ENCODE measurements around the gene ANO3.

ANO3 gene

DNA sequence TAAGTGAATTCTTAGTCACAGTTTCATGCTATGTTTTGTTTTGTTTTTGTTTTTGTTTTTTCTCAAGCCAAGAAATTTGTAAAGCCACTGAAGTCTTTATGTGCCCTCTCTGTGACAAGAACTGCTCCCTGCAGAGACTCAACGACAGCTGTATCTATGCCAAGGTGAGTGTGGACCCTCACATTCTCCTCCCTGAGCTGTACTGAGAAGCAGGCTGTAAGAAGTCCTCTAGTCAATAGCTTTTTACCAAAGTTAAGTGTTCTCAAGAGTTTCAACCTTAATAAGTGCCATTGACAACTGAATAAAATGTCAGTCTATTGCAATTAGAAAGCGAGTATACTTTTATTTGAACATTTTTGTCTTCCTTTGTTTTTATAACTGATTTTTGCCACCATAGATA, 221.3 kb downstream of the ANO3 start:
- DNase-seq (ENCODE audit: insufficient read length, low spot score) (no peak), FAIRE-seq (no peak)
- no peak for TF ChIP-seq POLR2A (IDR thresholded peaks at IDR 0.05; ENCODE audit: low read depth, low read length)

- FAIRE-seq = no peak
- TF ChIP-seq POLR2A (IDR thresholded peaks at IDR 0.05; ENCODE audit: low read depth, low read length) = no peak
- no peak for DNase-seq (ENCODE audit: insufficient read length, low spot score)
Measured at GRCh38 chr11:26554455-26554854, 222.5 kb downstream of the ANO3 start.

DNA sequence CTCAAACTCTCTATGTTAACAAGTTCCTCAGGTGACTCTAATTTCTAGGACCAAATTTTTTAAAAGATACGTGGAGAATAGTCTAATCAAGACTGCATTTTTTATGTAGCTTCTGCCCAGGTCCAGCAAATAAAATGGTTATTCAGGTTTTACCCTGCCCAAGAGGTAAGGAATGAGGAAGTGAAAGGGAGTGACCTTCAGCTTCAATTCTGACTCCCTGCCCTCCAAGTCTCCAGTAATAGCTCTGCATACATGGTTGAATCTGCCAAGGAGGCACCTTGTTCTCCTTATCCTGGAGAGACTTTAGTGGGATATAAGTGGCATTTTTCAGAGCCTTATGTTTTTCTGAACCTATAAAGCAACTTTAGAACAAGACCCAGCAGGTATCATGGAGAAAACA, 224.7 kb downstream of the ANO3 start:
- FAIRE-seq (no peak), DNase-seq (ENCODE audit: insufficient read length, low spot score) (no peak)
- TF ChIP-seq POLR2A (IDR thresholded peaks at IDR 0.05; ENCODE audit: low read depth, low read length) = no peak

- DNase-seq (ENCODE audit: insufficient read length, low spot score) (no peak), FAIRE-seq (no peak)
- no peak for TF ChIP-seq POLR2A (IDR thresholded peaks at IDR 0.05; ENCODE audit: low read depth, low read length)
Measured at GRCh38 chr11:26557666-26558065, 225.7 kb downstream of the ANO3 start.

DNA sequence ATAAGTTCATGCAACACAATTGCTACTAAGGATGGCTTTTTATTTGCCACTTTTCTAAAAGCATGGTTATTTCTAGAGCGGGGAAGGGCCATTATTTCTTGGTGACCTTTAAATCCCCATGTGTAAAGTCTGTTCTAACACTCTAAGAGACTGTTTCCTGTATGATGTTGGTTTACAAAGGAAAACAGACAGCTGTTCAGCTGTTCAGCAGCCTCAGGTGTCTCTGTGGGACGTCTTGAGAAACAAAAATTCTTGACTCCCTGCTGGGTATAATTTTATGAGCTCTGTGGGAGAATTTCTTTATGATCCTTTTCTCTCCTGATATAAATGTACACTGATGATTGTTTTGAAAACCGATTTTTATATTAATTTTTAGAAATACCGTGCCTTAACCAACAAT, 226.3 kb downstream of the ANO3 start:
- TF ChIP-seq POLR2A (IDR thresholded peaks at IDR 0.05; ENCODE audit: low read depth, low read length) = no peak
- DNase-seq (ENCODE audit: insufficient read length, low spot score) (no peak), FAIRE-seq (no peak)

DNA sequence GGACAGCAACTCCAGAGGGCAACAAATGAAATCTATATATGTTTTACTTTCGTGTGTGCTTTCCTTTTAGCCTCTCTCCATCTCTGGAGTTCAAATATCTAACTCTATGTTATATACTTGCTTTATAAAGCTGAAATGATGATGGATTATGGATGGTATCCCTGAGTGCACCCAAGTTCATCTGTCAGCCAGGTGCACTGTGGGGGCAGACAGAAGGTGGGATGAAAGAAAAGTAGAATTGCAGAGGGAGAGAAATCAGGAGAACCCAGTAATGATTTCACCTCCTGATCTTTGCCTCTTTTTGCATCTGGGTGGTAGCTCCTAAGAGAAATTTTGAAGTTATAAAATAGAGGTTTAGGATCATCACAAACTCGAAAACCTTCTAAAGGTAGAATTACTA, 237.7 kb downstream of the ANO3 start:
- FAIRE-seq (no peak), DNase-seq (ENCODE audit: insufficient read length, low spot score) (no peak)
- no peak for TF ChIP-seq POLR2A (IDR thresholded peaks at IDR 0.05; ENCODE audit: low read depth, low read length)

- FAIRE-seq (no peak), DNase-seq (ENCODE audit: insufficient read length, low spot score) (no peak)
- no peak for TF ChIP-seq POLR2A (IDR thresholded peaks at IDR 0.05; ENCODE audit: low read depth, low read length)
Measured at GRCh38 chr11:26571861-26572654, 240.1 kb downstream of the ANO3 start, which contains the start of gene MUC15. Gene MUC15, minus strand, starts transcription at chr11:26572263. Its CDS starts 5,169 bp downstream, at chr11:26567094.

DNA sequence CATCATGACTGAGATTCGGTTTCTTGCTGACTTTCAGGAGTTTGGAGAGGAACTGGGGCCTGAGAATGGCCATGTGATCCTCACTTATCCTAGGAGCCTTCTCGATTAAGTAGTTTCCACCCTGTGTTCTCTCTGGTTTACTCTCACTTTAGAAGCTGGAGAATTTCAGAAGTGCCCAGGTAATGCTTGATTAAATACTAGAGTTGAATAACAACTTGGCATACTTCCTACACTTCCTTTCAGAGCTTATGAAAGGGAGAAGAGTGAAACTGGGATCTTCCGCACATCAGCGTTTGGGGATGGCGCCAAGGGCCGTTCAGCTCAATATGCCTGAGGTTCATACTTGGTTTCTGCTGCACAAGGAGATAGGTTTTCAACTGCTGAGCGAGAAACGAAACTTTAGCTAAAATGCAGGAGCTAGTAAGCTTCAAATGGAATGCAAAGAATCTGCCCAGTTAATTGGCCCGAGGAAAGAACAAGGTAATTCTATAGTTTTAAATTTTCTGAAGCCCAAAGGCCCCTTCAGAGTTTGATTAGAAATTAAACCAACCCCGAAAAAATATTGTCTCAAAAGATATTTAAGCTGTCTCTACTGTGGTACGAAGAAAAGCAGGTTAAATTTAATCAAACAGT, 241.0 kb downstream of the ANO3 start:
- no peak for TF ChIP-seq POLR2A (IDR thresholded peaks at IDR 0.05; ENCODE audit: low read depth, low read length)
- no peak for FAIRE-seq
- DNase-seq (ENCODE audit: insufficient read length, low spot score) = no peak

DNA sequence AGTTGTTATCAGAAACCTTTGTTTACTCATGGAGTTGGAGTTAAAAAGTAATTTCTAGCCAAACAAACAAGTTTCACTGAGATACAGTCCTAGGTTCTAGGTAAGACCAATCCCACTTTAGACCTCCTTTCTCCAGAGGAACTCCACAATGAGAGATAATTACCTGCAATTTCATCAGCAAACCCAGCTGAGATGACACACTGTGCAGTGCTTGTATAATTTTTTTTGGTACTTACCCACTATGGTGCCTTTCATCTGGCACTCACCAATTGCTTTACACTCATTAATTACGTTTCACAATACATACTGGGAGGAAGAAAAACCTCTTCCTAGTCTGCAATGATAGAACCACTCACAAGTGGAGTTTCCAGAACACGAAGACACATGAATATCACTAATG, 242.0 kb downstream of the ANO3 start:
- DNase-seq (ENCODE audit: insufficient read length, low spot score) (no peak), FAIRE-seq (no peak)
- TF ChIP-seq POLR2A (IDR thresholded peaks at IDR 0.05; ENCODE audit: low read depth, low read length) = no peak

GRCh38 chr11:26575946-26576345, 244.0 kb downstream of the ANO3 start:
- FAIRE-seq (no peak), DNase-seq (ENCODE audit: insufficient read length, low spot score) (no peak)
- no peak for TF ChIP-seq POLR2A (IDR thresholded peaks at IDR 0.05; ENCODE audit: low read depth, low read length)

- no peak for TF ChIP-seq POLR2A (IDR thresholded peaks at IDR 0.05; ENCODE audit: low read depth, low read length)
- DNase-seq (ENCODE audit: insufficient read length, low spot score) (no peak), FAIRE-seq (no peak)
Measured at GRCh38 chr11:26578998-26579661, 247.2 kb downstream of the ANO3 start.

- FAIRE-seq = no peak
- no peak for TF ChIP-seq POLR2A (IDR thresholded peaks at IDR 0.05; ENCODE audit: low read depth, low read length)
- DNase-seq (ENCODE audit: insufficient read length, low spot score) = no peak
Measured at GRCh38 chr11:26579683-26580082, 247.8 kb downstream of the ANO3 start.

DNA sequence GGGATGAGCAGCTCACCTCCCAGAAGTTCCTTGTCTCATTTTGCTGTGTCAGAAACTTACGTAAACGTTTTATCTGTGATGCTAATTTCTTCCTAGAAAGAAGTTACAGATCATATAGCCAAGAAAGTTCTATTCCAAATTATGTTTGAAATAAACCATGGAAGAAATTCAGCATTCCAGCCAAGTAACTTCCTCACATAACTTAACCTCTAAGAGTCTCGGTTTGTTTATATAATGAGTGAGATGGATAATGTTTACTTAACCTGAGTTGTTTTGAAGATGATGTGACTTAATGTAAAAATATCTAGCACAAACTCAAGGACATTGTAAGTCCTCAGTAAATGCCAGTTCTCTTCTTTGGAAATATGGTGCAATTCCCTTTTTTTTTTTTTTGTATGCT, 249.0 kb downstream of the ANO3 start:
- no peak for DNase-seq (ENCODE audit: insufficient read length, low spot score)
- FAIRE-seq = no peak
- TF ChIP-seq POLR2A (IDR thresholded peaks at IDR 0.05; ENCODE audit: low read depth, low read length) = no peak

DNA sequence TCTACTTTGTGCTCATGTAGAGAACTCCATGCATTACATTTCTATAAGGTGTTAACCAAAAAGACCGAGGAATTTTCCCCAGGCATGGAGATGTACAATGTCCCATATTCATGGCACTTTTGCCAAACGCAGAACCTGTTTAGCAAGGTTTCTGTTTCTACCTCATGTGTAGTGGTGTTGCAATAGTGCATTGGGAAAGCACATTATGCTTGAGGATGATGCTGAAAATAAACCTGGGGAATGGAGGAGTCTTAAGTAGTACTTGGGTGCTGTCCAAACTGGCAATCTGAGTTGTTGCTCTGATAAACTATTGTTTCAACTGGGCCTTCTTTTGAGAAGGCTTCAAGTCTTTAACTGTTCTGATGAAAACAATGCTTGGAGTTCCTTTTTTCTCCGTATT, 251.6 kb downstream of the ANO3 start:
- TF ChIP-seq POLR2A (IDR thresholded peaks at IDR 0.05; ENCODE audit: low read depth, low read length) = no peak
- DNase-seq (ENCODE audit: insufficient read length, low spot score) (no peak), FAIRE-seq (no peak)

GRCh38 chr11:26584818-26585217, 252.9 kb downstream of the ANO3 start:
- no peak for TF ChIP-seq POLR2A (IDR thresholded peaks at IDR 0.05; ENCODE audit: low read depth, low read length)
- FAIRE-seq = no peak
- no peak for DNase-seq (ENCODE audit: insufficient read length, low spot score)

Data from H54 (cell line).